HCT116 (cell line): ENCODE results near the gene MAN2A2. TPM values are rescaled to one million over a fixed set of nuclear protein-coding genes. Genes with fewer than 3 reads are reported as not detected.

Experiments used
- ATAC-seq: fragments of 200-7000 bp; cut with Tn5 transposase; 2 replicates; pipeline ENCODE4 v1.9.1; 2020; ENCODE audit warnings: mild to moderate bottlenecking, moderate library complexity
- BruUV-seq: library from RNA; stranded (reverse); fragments of 400-500 nt; replicated peaks from 2 replicates; lab custom pipeline; 2021; lab: Mats Ljungman, UMichigan
- CTCF ChIA-PET: fragments of 300-600 bp; sonication (Branson Sonifier 250); formaldehyde crosslinking; loops from one replicate; lab custom pipeline; 2021; ENCODE audit warnings: antibody characterized with exemption; lab: Charles Lee
- POLR2A ChIA-PET: fragments of 300-600, 350-600 bp; sonication (Branson Sonifier 250); formaldehyde crosslinking; loops from one replicate; lab custom pipeline; 2021; ENCODE audit warnings: antibody characterized with exemption; lab: Charles Lee
- RAD21 ChIA-PET, 2 experiments: fragments of 300-600 bp; sonication (Branson Sonifier 250); formaldehyde crosslinking; loops; one replicate each; lab custom pipeline; 2023; ENCODE audit warnings: low total read pairs in 2 of 2; ENCODE audit not compliant: uncharacterized antibody in 2 of 2, unreplicated experiment in 2 of 2, low non-redundant PET in 1 of 2; lab: Charles Lee
- DNase-seq: peaks from one replicate; pipeline ENCODE4 v3.0.0-alpha.2; 2010; ENCODE audit warnings: low read depth, low spot score
- H2AFZ ChIP-seq: fragments of 200-600 bp; shearing (Covaris generic), sonication (generic); 2 replicates; pipeline ENCODE4 v1.6.1; 2017; ENCODE audit warnings: low read depth, mixed run types, mixed read lengths, antibody characterized with exemption, low read length; ENCODE audit not compliant: poor library complexity, severe bottlenecking
- H3K27ac ChIP-seq: 2 replicates; pipeline ENCODE4 v1.5.1; 2012; ENCODE audit warnings: low read depth, low read length
- H3K27me3 ChIP-seq: fragments of 200-600 bp; sonication (generic); 2 replicates; pipeline ENCODE4 v1.6.1; 2016; ENCODE audit warnings: mixed run types, low read length, mixed read lengths; ENCODE audit not compliant: insufficient read depth
- H3K36me3 ChIP-seq, 2 experiments: fragments of 200-500 bp in 1 of 2; fragments of 200-600 bp in 1 of 2; sonication (Bioruptor generic) in 1 of 2; sonication (generic) in 1 of 2; 2 replicates each; pipeline versions ENCODE4 v1.5.1 to v1.6.1; 2014 to 2016; ENCODE audit warnings: low read length in 2 of 2, inconsistent platforms in 1 of 2, mixed read lengths in 1 of 2, mixed run types in 1 of 2; ENCODE audit not compliant: insufficient read depth in 2 of 2, control insufficient read depth in 1 of 2
- H3K4me1 ChIP-seq, 2 experiments: fragments of 200-600 bp in 1 of 2; sonication (generic) in 1 of 2; 2 replicates each; pipeline versions ENCODE4 v1.5.1 to v1.6.1; 2012 to 2017; ENCODE audit warnings: low read length in 2 of 2, inconsistent platforms in 1 of 2, mild to moderate bottlenecking in 1 of 2, mixed read lengths in 1 of 2, mixed run types in 1 of 2, moderate library complexity in 1 of 2; ENCODE audit not compliant: insufficient read depth in 2 of 2, control insufficient read depth in 1 of 2
- H3K4me2 ChIP-seq: fragments of 200-600 bp; sonication (generic); 2 replicates; pipeline ENCODE4 v1.6.1; 2017; ENCODE audit warnings: mixed run types, low read length, mixed read lengths
- H3K4me3 ChIP-seq, 2 experiments: fragments of 200-600 bp in 1 of 2; sonication (generic) in 1 of 2; replicated peaks in 1 of 2; 2 replicates each; pipeline ENCODE4 v1.5.1; 2011 to 2016; ENCODE audit warnings: low read length in 2 of 2, control low read depth in 1 of 2, low read depth in 1 of 2, mild to moderate bottlenecking in 1 of 2, mixed read lengths in 1 of 2, mixed run types in 1 of 2
- H3K79me2 ChIP-seq: fragments of 200-600 bp; sonication (generic); 2 replicates; pipeline ENCODE4 v1.6.1; 2017; ENCODE audit warnings: mild to moderate bottlenecking, mixed run types, low read length, moderate library complexity, mixed read lengths; ENCODE audit not compliant: insufficient read depth
- H3K9ac ChIP-seq: fragments of 200-600 bp; sonication (generic); 2 replicates; pipeline ENCODE4 v1.6.1; 2016; ENCODE audit warnings: low read length, mixed read lengths
- H3K9me2 ChIP-seq: fragments of 200-600 bp; sonication (generic), shearing (Covaris generic); 2 replicates; pipeline ENCODE4 v1.6.1; 2017; ENCODE audit warnings: mixed run types, mild to moderate bottlenecking, moderate library complexity; ENCODE audit not compliant: insufficient read depth
- H3K9me3 ChIP-seq, 2 experiments: fragments of 200-500 bp in 1 of 2; fragments of 200-600 bp in 1 of 2; sonication (Bioruptor generic) in 1 of 2; sonication (generic) in 1 of 2; 2 replicates each; pipeline ENCODE4 v1.6.1; 2014 to 2017; ENCODE audit warnings: low read length in 2 of 2, mixed read lengths in 2 of 2, inconsistent platforms in 1 of 2, low read depth in 1 of 2, mild to moderate bottlenecking in 1 of 2, mixed run types in 1 of 2, moderate library complexity in 1 of 2; ENCODE audit not compliant: control insufficient read depth in 1 of 2, insufficient read depth in 1 of 2
- H4K20me1 ChIP-seq: fragments of 200-600 bp; sonication (generic), shearing (Covaris generic); 2 replicates; pipeline ENCODE4 v1.6.1; 2017; ENCODE audit warnings: mixed run types, mild to moderate bottlenecking, moderate library complexity; ENCODE audit not compliant: insufficient read depth
- CBX3 ChIP-seq: IDR thresholded peaks from 2 replicates; pipeline ENCODE4 v1.6.1; 2012; ENCODE audit warnings: low read depth
- CEBPB ChIP-seq: IDR thresholded peaks from 2 replicates; pipeline ENCODE4 v1.6.1; 2012; ENCODE audit warnings: low read depth
- EGR1 ChIP-seq: IDR thresholded peaks from 2 replicates; pipeline ENCODE4 v1.6.1; 2012; ENCODE audit warnings: low read depth
- ELF1 ChIP-seq: IDR thresholded peaks from 2 replicates; pipeline ENCODE4 v1.6.1; 2012; ENCODE audit warnings: low read depth, borderline replicate concordance
- FOSL1 ChIP-seq: IDR thresholded peaks from 2 replicates; pipeline ENCODE4 v1.6.1; 2012; ENCODE audit warnings: low read depth
- MAX ChIP-seq: IDR thresholded peaks from 2 replicates; pipeline ENCODE4 v1.6.1; 2012
- POLR2A ChIP-seq: IDR thresholded peaks from 2 replicates; pipeline ENCODE4 v1.7.0; 2011; ENCODE audit warnings: borderline replicate concordance; ENCODE audit not compliant: insufficient read depth, insufficient read length; ENCODE audit errors: extremely low read depth
- POLR2AphosphoS5 ChIP-seq: IDR thresholded peaks from 2 replicates; pipeline ENCODE4 v1.6.1; 2011; ENCODE audit warnings: mild to moderate bottlenecking, low read depth, low read length, moderate library complexity
- RAD21 ChIP-seq: IDR thresholded peaks from 2 replicates; pipeline ENCODE4 v1.6.1; 2012; ENCODE audit warnings: low read depth, mild to moderate bottlenecking
- REST ChIP-seq: IDR thresholded peaks from 2 replicates; pipeline ENCODE4 v1.6.1; 2012; ENCODE audit warnings: low read depth
- SP1 ChIP-seq: IDR thresholded peaks from 2 replicates; pipeline ENCODE4 v1.6.1; 2012; ENCODE audit warnings: low read depth
- SRF ChIP-seq: IDR thresholded peaks from 2 replicates; pipeline ENCODE4 v1.6.1; 2012; ENCODE audit warnings: low read depth
- YY1 ChIP-seq: IDR thresholded peaks from 2 replicates; pipeline ENCODE4 v1.6.1; 2011; ENCODE audit warnings: low read length, low read depth, moderate library complexity, mild to moderate bottlenecking; ENCODE audit not compliant: insufficient replicate concordance; ENCODE audit errors: extremely low read depth
- ZBTB33 ChIP-seq: IDR thresholded peaks from 2 replicates; pipeline ENCODE4 v1.6.1; 2011; ENCODE audit warnings: mild to moderate bottlenecking, low read length, moderate library complexity; ENCODE audit not compliant: insufficient replicate concordance; ENCODE audit errors: extremely low read depth
- ZNF274 ChIP-seq: fragments of 200-500 bp; sonication (Bioruptor generic); IDR thresholded peaks from 2 replicates; pipeline ENCODE4 v1.6.1; 2014; ENCODE audit warnings: mild to moderate bottlenecking, low read depth, low read length, inconsistent platforms
- intact Hi-C: fragments of 100-400 bp; cut with micrococcal nuclease; formaldehyde crosslinking; loops from 2 replicates; pipeline ENCODE4 v1.10.0; 2022
- total RNA-seq: library from RNA; stranded (reverse); gene quantifications from one replicate; pipeline ENCODE4 v1.2.1, GENCODE V29; 2021; ENCODE audit not compliant: unreplicated experiment

The MAN2A2 gene
- total RNA-seq, 1 experiment from 2014 or later = 44.9 TPM

GRCh38 chr15:90862964-90863778, 39.9 kb upstream of the MAN2A2 start:
- no peaks in the 10 kb centered on the region for H3K36me3 ChIP-seq
- peaks cover 26 to 55% of the 10 kb centered on the region in 2 experiments for H3K4me1 ChIP-seq
- no peaks in the 10 kb centered on the region for H4K20me1 ChIP-seq
- DNase-seq (no peak), ATAC-seq (no peak)
- H3K27me3 ChIP-seq = no peaks in the 10 kb centered on the region
- no peak overlapping the region for H3K4me2 ChIP-seq
- no peaks in the 10 kb centered on the region for H3K79me2 ChIP-seq
- H3K4me3 ChIP-seq = no peak overlapping the region
- H3K9me2 ChIP-seq = no peaks in the 10 kb centered on the region
- BruUV-seq = no TSS peak
- intact Hi-C loops = loop anchor here (5.0 kb wide), 1 partner anchor 146 kb away; the partner anchor contains the start of gene BLM
- ChIA-PET CTCF (no interaction called here), RAD21 (no interaction called here), POLR2A (no interaction called here)
- H3K9ac ChIP-seq = no peak overlapping the region
- TF ChIP-seq YY1 = no peak
- TF ChIP-seq ELF1 = no peak
- no peak for TF ChIP-seq SP1
- TF ChIP-seq POLR2AphosphoS5 = no peak
- TF ChIP-seq RAD21 = no peak
- TF ChIP-seq EGR1 = no peak
- no peak for TF ChIP-seq CEBPB
- TF ChIP-seq MAX = no peak
- no peak for TF ChIP-seq FOSL1
- no peak for TF ChIP-seq REST
- TF ChIP-seq ZNF274 = no peak
- TF ChIP-seq SRF = no peak
- no peak for TF ChIP-seq CBX3
- no peak for TF ChIP-seq ZBTB33
- TF ChIP-seq POLR2A = no peak
- H3K9me3 ChIP-seq = no peaks in the 10 kb centered on the region
- no peak overlapping the region for H2AFZ ChIP-seq
- H3K27ac ChIP-seq = no peak overlapping the region
